Hypothalamus (tissue), 51 donors: ENCODE results near the gene MEGF6.
"Not testable (repeated sequence)": the region's sequence is repeated elsewhere in the genome, so short reads cannot be mapped to it uniquely, and the experiment has no call there.

ENCODE experiments used
- DNase-seq, 51 donors: peaks; one replicate each; lab custom pipeline; 2025; lab: John Stamatoyannopoulos, UW

MEGF6 gene

GRCh38 chr1:3578906-3579305 lies 32.4 kb downstream of the MEGF6 start:
- DNase-seq: no peak

GRCh38 chr1:3578433-3578805 lies 32.9 kb downstream of the MEGF6 start:
- DNase-seq: no peak

- no peak for DNase-seq
These were observed 33.4 kb downstream of the MEGF6 start for GRCh38 chr1:3577711-3578432.

GRCh38 chr1:3577300-3577699 lies 34.0 kb downstream of the MEGF6 start:
- peak in 19 of 51 donors; percentile 16 to 77 (median 45) for DNase-seq

GRCh38 chr1:3575993-3576392 lies 35.3 kb downstream of the MEGF6 start:
- DNase-seq: peak in 1 of 51 donors; percentile 26

GRCh38 chr1:3575515-3575914 lies 35.8 kb downstream of the MEGF6 start:
- not testable (repeated sequence) for DNase-seq

- DNase-seq: peak in 8 of 51 donors; percentile 17 to 36 (median 27)
These were observed 37.8 kb downstream of the MEGF6 start for GRCh38 chr1:3573500-3573899.

GRCh38 chr1:3572638-3573037 lies 38.7 kb downstream of the MEGF6 start:
- DNase-seq: not testable (repeated sequence)

GRCh38 chr1:3571263-3571662 lies 40.0 kb downstream of the MEGF6 start:
- no peak for DNase-seq

- DNase-seq: no peak
These were observed 41.0 kb downstream of the MEGF6 start for GRCh38 chr1:3570066-3570986.

- no peak for DNase-seq
These were observed 41.9 kb downstream of the MEGF6 start for GRCh38 chr1:3569436-3569835.

- DNase-seq: peak in 1 of 51 donors; percentile 8
These were observed 42.4 kb downstream of the MEGF6 start for GRCh38 chr1:3568815-3569435.

- DNase-seq: no peak
These were observed 44.1 kb downstream of the MEGF6 start for GRCh38 chr1:3566951-3567804.

GRCh38 chr1:3566003-3566885 lies 45.1 kb downstream of the MEGF6 start:
- no peak for DNase-seq

GRCh38 chr1:3564921-3565831 lies 46.1 kb downstream of the MEGF6 start:
- DNase-seq: peak in 12 of 51 donors; percentile 8 to 58 (median 26)

- no peak for DNase-seq
These were observed 47.7 kb downstream of the MEGF6 start for GRCh38 chr1:3563610-3564009.

GRCh38 chr1:3563125-3563524 lies 48.2 kb downstream of the MEGF6 start:
- DNase-seq: no peak

GRCh38 chr1:3562712-3563111 lies 48.6 kb downstream of the MEGF6 start:
- no peak for DNase-seq
